Naive thymus-derived CD4-positive, alpha-beta T cell (primary cell): ENCODE data around the gene HS6ST3. TPM values are rescaled to one million over a fixed set of nuclear protein-coding genes. Genes with fewer than 3 reads are reported as not detected.

Source experiments
- ATAC-seq: fragments of 150-1000 bp; cut with Tn5 transposase; 2 replicates; pipeline ENCODE4 v1.10.0; 2021; ENCODE audit warnings: mild to moderate bottlenecking, moderate library complexity
- CTCF ChIA-PET: fragments of 350-600 bp; sonication (Branson Sonifier 250); formaldehyde crosslinking; loops from one replicate; lab custom pipeline; 2021; ENCODE audit warnings: antibody characterized with exemption; lab: Charles Lee
- POLR2A ChIA-PET: fragments of 350-600 bp; sonication (Branson Sonifier 250); formaldehyde crosslinking; loops from one replicate; lab custom pipeline; 2021; ENCODE audit warnings: antibody characterized with exemption, inconsistent platforms; lab: Charles Lee
- DNase-seq, 9 donors: peaks; one replicate each; pipeline versions ENCODE4 v3.0.0 to v3.0.0-alpha.2; 2020 to 2022; ENCODE audit warnings: mixed read lengths in 1 of 9
- H3K27ac ChIP-seq: one replicate; pipeline ENCODE4 v1.7.0; 2013; ENCODE audit warnings: mild to moderate bottlenecking, low read depth, low read length, moderate library complexity
- H3K27me3 ChIP-seq, 2 donors: one replicate each; pipeline ENCODE4 v1.7.0; 2013; ENCODE audit warnings: low read length in 2 of 2, mild to moderate bottlenecking in 2 of 2, moderate library complexity in 2 of 2; ENCODE audit not compliant: control insufficient read depth in 2 of 2, insufficient read depth in 2 of 2
- H3K36me3 ChIP-seq, 3 experiments: 1 replicate in 2 of 3; 2 replicates in 1 of 3; pipeline ENCODE4 v1.7.0; 2013; ENCODE audit warnings: low read length in 3 of 3, mild to moderate bottlenecking in 3 of 3, moderate library complexity in 1 of 3; ENCODE audit not compliant: insufficient read depth in 3 of 3, control insufficient read depth in 2 of 3
- H3K4me1 ChIP-seq, 2 donors: one replicate each; pipeline ENCODE4 v1.7.0; 2013; ENCODE audit warnings: low read length in 2 of 2, mild to moderate bottlenecking in 2 of 2, moderate library complexity in 1 of 2; ENCODE audit not compliant: control insufficient read depth in 2 of 2, insufficient read depth in 2 of 2
- H3K4me3 ChIP-seq: 2 replicates; pipeline ENCODE4 v1.7.0; 2013; ENCODE audit warnings: mild to moderate bottlenecking, low read length
- H3K9me3 ChIP-seq, 3 experiments: 1 replicate in 2 of 3; 2 replicates in 1 of 3; pipeline ENCODE4 v1.7.0; 2013; ENCODE audit warnings: low read length in 3 of 3; ENCODE audit not compliant: control insufficient read depth in 2 of 3
- H3K27ac Mint-ChIP-seq, 9 donors: one replicate each; pipeline ENCODE4 v1.8.0; 2020 to 2022; ENCODE audit warnings: mixed read lengths in 9 of 9, mild to moderate bottlenecking in 8 of 9, moderate library complexity in 5 of 9, inconsistent platforms in 2 of 9
- H3K27me3 Mint-ChIP-seq, 5 donors: one replicate each; pipeline ENCODE4 v1.8.0; 2021 to 2022; ENCODE audit warnings: mixed read lengths in 5 of 5, mild to moderate bottlenecking in 1 of 5
- H3K36me3 Mint-ChIP-seq, 5 donors: one replicate each; pipeline ENCODE4 v1.8.0; 2020 to 2022; ENCODE audit warnings: mixed read lengths in 5 of 5, mild to moderate bottlenecking in 3 of 5, inconsistent platforms in 1 of 5
- H3K4me1 Mint-ChIP-seq, 7 donors: one replicate each; pipeline ENCODE4 v1.8.0; 2020 to 2022; ENCODE audit warnings: mixed read lengths in 7 of 7, mild to moderate bottlenecking in 3 of 7, inconsistent platforms in 1 of 7
- H3K4me3 Mint-ChIP-seq, 10 donors: one replicate each; pipeline ENCODE4 v1.8.0; 2020 to 2022; ENCODE audit warnings: mild to moderate bottlenecking in 10 of 10, mixed read lengths in 10 of 10, moderate library complexity in 6 of 10, inconsistent platforms in 2 of 10
- H3K9me3 Mint-ChIP-seq, 11 donors: one replicate each; pipeline ENCODE4 v1.8.0; 2020 to 2022; ENCODE audit warnings: mixed read lengths in 11 of 11, mild to moderate bottlenecking in 4 of 11, inconsistent platforms in 1 of 11, moderate library complexity in 1 of 11
- intact Hi-C, 2 donors: fragments of 100-400 bp; cut with micrococcal nuclease; formaldehyde crosslinking; loops; one replicate each; pipeline ENCODE4 v1.15.1; 2023
- polyA plus RNA-seq, 2 donors: library from polyadenylated mRNA; unstranded; fragments of 300-500 nt; fragmentation: Illumina TruSeq; gene quantifications; one replicate each; pipeline ENCODE4 v1.2.3, GENCODE V29; 2021
- total RNA-seq, 6 experiments: library from RNA in 5 of 6; stranded (reverse) in 5 of 6; gene quantifications; 1 replicate in 5 of 6; 2 replicates in 1 of 6; pipeline ENCODE4 v1.2.3 and lab custom pipeline; 2021 to 2026

Gene HS6ST3
- total and polyA plus RNA-seq, 7 experiments from 2014 or later: not detected

DNA sequence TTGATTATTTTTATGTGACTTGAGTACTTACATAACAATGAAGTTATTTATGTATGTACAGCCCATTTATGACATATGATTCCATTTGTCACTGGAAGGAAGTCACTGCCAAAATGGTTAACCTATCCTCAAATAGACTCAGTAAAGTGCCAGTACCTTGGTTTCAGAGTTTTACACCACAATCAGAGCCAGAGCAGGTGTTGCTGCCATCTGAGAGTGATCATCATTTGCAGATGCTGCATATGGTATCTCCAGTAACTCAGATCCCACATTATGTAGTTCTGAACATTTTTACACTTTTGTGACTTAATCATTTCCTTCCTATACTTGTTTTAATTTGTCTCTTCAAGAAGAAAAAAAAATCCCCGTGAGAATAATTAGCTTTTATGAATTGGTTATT lies 313.3 kb downstream of the HS6ST3 start:
- DNase-seq (no peak), ATAC-seq (no peak)
- no peak overlapping the region for H3K4me3 ChIP-seq
- intact Hi-C loops: no loop called here
- no peak overlapping the region for H3K27ac ChIP-seq
- no peaks in the 10 kb centered on the region for H3K4me1 ChIP-seq
- H3K36me3 Mint-ChIP-seq: no peaks in the 10 kb centered on the region
- H3K27me3 ChIP-seq: no peaks in the 10 kb centered on the region
- ChIA-PET POLR2A (no interaction called here), CTCF (no interaction called here)
- H3K36me3 ChIP-seq: no peaks in the 10 kb centered on the region
- peaks cover 0 to 12% (median 1%) of the 10 kb centered on the region in 11 donors for H3K9me3 Mint-ChIP-seq
- H3K4me1 Mint-ChIP-seq: peaks cover 0 to 2% (median 0%) of the 10 kb centered on the region in 7 donors
- H3K27me3 Mint-ChIP-seq: peaks cover 0 to 5% (median 0%) of the 10 kb centered on the region in 5 donors
- H3K4me3 Mint-ChIP-seq: no peak overlapping the region
- H3K9me3 ChIP-seq: no peaks in the 10 kb centered on the region
- no peak overlapping the region for H3K27ac Mint-ChIP-seq

- no peaks in the 10 kb centered on the region for H3K4me1 ChIP-seq
- no peaks in the 10 kb centered on the region for H3K36me3 Mint-ChIP-seq
- H3K9me3 ChIP-seq: no peaks in the 10 kb centered on the region
- no peak overlapping the region for H3K27ac ChIP-seq
- peaks cover 0 to 3% (median 0%) of the 10 kb centered on the region in 7 donors for H3K4me1 Mint-ChIP-seq
- no peaks in the 10 kb centered on the region for H3K27me3 ChIP-seq
- peaks cover 0 to 5% (median 0%) of the 10 kb centered on the region in 5 donors for H3K27me3 Mint-ChIP-seq
- no peak overlapping the region for H3K27ac Mint-ChIP-seq
- no peak overlapping the region for H3K4me3 ChIP-seq
- CTCF ChIA-PET: no interaction called here
- peaks cover 0 to 12% (median 3%) of the 10 kb centered on the region in 11 donors for H3K9me3 Mint-ChIP-seq
- intact Hi-C loops: no loop called here
- DNase-seq (no peak), ATAC-seq (no peak)
- H3K36me3 ChIP-seq: no peaks in the 10 kb centered on the region
- POLR2A ChIA-PET: no interaction called here
- no peak overlapping the region for H3K4me3 Mint-ChIP-seq
Observed at GRCh38 chr13:96403651-96404050, 313.7 kb downstream of the HS6ST3 start.

GRCh38 chr13:96415831-96416385 lies 326.0 kb downstream of the HS6ST3 start:
- Mint-ChIP-seq H3K4me1 (no peaks in the 10 kb centered on the region), H3K9me3 (peaks cover 0 to 25% (median 5%) of the 10 kb centered on the region in 11 donors), H3K27ac (no peak overlapping the region), H3K27me3 (no peaks in the 10 kb centered on the region), H3K36me3 (no peaks in the 10 kb centered on the region), H3K4me3 (no peak overlapping the region)
- ATAC-seq: no peak
- intact Hi-C loops: no loop called here
- Histone ChIP-seq H3K4me3 (no peak overlapping the region), H3K27ac (no peak overlapping the region), H3K9me3 (no peaks in the 10 kb centered on the region), H3K27me3 (no peaks in the 10 kb centered on the region), H3K36me3 (no peaks in the 10 kb centered on the region), H3K4me1 (no peaks in the 10 kb centered on the region)
- POLR2A ChIA-PET: no interaction called here
- DNase-seq: no peak
- CTCF ChIA-PET: no interaction called here

- Mint-ChIP-seq H3K4me3 (no peak overlapping the region), H3K27ac (no peak overlapping the region), H3K36me3 (no peaks in the 10 kb centered on the region), H3K27me3 (no peaks in the 10 kb centered on the region), H3K9me3 (peaks cover 0 to 15% (median 1%) of the 10 kb centered on the region in 11 donors), H3K4me1 (no peaks in the 10 kb centered on the region)
- intact Hi-C loops: no loop called here
- no peak for ATAC-seq
- Histone ChIP-seq H3K9me3 (no peaks in the 10 kb centered on the region), H3K27me3 (no peaks in the 10 kb centered on the region), H3K4me1 (no peaks in the 10 kb centered on the region), H3K4me3 (no peak overlapping the region), H3K27ac (no peak overlapping the region), H3K36me3 (no peaks in the 10 kb centered on the region)
- POLR2A ChIA-PET: no interaction called here
- CTCF ChIA-PET: no interaction called here
- DNase-seq: no peak
Observed at GRCh38 chr13:96417939-96418685, 328.2 kb downstream of the HS6ST3 start.

GRCh38 chr13:96421314-96421713 lies 331.4 kb downstream of the HS6ST3 start:
- ATAC-seq: no peak
- intact Hi-C loops: no loop called here
- ChIA-PET CTCF (no interaction called here), POLR2A (no interaction called here)
- Histone ChIP-seq H3K9me3 (no peaks in the 10 kb centered on the region), H3K27ac (no peak overlapping the region), H3K27me3 (no peaks in the 10 kb centered on the region), H3K36me3 (no peaks in the 10 kb centered on the region), H3K4me1 (no peaks in the 10 kb centered on the region), H3K4me3 (no peak overlapping the region)
- no peak for DNase-seq
- H3K36me3 Mint-ChIP-seq: no peaks in the 10 kb centered on the region
- peaks cover 0 to 13% (median 3%) of the 10 kb centered on the region in 11 donors for H3K9me3 Mint-ChIP-seq
- H3K4me1 Mint-ChIP-seq: no peaks in the 10 kb centered on the region
- no peak overlapping the region for H3K27ac Mint-ChIP-seq
- H3K27me3 Mint-ChIP-seq: no peaks in the 10 kb centered on the region
- H3K4me3 Mint-ChIP-seq: no peak overlapping the region

GRCh38 chr13:96422002-96422401 lies 332.1 kb downstream of the HS6ST3 start:
- ATAC-seq (no peak), DNase-seq (no peak)
- no peaks in the 10 kb centered on the region for H3K4me1 ChIP-seq
- H3K36me3 Mint-ChIP-seq: no peaks in the 10 kb centered on the region
- H3K27me3 ChIP-seq: no peaks in the 10 kb centered on the region
- H3K4me3 Mint-ChIP-seq: no peak overlapping the region
- intact Hi-C loops: no loop called here
- H3K9me3 Mint-ChIP-seq: peaks cover 0 to 16% (median 4%) of the 10 kb centered on the region in 11 donors
- no peak overlapping the region for H3K27ac Mint-ChIP-seq
- no peak overlapping the region for H3K4me3 ChIP-seq
- no peaks in the 10 kb centered on the region for H3K4me1 Mint-ChIP-seq
- H3K27me3 Mint-ChIP-seq: no peaks in the 10 kb centered on the region
- ChIA-PET POLR2A (no interaction called here), CTCF (no interaction called here)
- H3K36me3 ChIP-seq: no peaks in the 10 kb centered on the region
- no peak overlapping the region for H3K27ac ChIP-seq
- H3K9me3 ChIP-seq: no peaks in the 10 kb centered on the region

DNA sequence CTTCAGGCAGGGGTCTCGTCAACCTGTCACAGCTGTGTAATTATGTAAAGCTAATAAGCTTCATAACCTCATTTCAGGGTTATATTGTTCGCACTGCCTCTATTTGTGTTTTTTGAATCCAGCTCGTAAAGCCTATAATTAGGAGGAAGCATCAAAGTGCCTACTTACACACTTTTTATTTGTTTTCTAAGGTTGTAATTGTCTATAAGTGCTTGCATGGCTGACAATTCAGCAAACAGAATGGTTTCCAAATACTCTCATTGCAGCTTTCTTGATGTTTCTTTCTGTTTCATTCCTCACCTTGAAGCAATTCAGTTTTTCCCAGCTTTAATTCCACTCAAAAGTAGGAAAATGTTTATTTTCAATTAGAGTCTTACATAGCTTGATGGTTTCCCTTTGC lies 336.3 kb downstream of the HS6ST3 start:
- POLR2A ChIA-PET: no interaction called here

More for the DNA sequence above, 336.3 kb downstream of the HS6ST3 start:
- no peak overlapping the region for H3K4me3 ChIP-seq
- H3K4me1 ChIP-seq: no peaks in the 10 kb centered on the region
- Mint-ChIP-seq H3K4me1 (no peaks in the 10 kb centered on the region), H3K9me3 (peaks cover 0 to 25% (median 5%) of the 10 kb centered on the region in 11 donors), H3K36me3 (no peaks in the 10 kb centered on the region), H3K4me3 (no peak overlapping the region), H3K27ac (no peak overlapping the region), H3K27me3 (no peaks in the 10 kb centered on the region)
- no peak for DNase-seq
- H3K27me3 ChIP-seq: no peaks in the 10 kb centered on the region
- no peak for ATAC-seq
- CTCF ChIA-PET: no interaction called here
- H3K36me3 ChIP-seq: no peaks in the 10 kb centered on the region
- H3K9me3 ChIP-seq: no peaks in the 10 kb centered on the region
- no peak overlapping the region for H3K27ac ChIP-seq
- intact Hi-C loops: no loop called here
